ENCODE measurements around the gene TRPV6.

TRPV6 gene

GRCh38 chr7:142906643-142907042 is 21.1 kb upstream of the TRPV6 start:
- no peak for DNase-seq

GRCh38 chr7:142905759-142906158 is 20.2 kb upstream of the TRPV6 start:
- DNase-seq, result no peak

GRCh38 chr7:142904128-142904527 is 18.6 kb upstream of the TRPV6 start:
- no peak for DNase-seq

- no peak for DNase-seq
Observed at GRCh38 chr7:142901426-142902259, 16.1 kb upstream of the TRPV6 start.

- no peak for DNase-seq
Observed at GRCh38 chr7:142899661-142900060, 14.1 kb upstream of the TRPV6 start.

- no peak for DNase-seq
Observed at GRCh38 chr7:142898377-142899170, 13.0 kb upstream of the TRPV6 start.

- no peak for DNase-seq
Observed at GRCh38 chr7:142897691-142898090, 12.1 kb upstream of the TRPV6 start.

- no peak for DNase-seq
Observed at GRCh38 chr7:142896741-142897379, 11.3 kb upstream of the TRPV6 start.

- DNase-seq, result no peak
Observed at GRCh38 chr7:142896151-142896550, 10.6 kb upstream of the TRPV6 start.

- DNase-seq, result no peak
Observed at GRCh38 chr7:142894985-142895593, 9.5 kb upstream of the TRPV6 start.

GRCh38 chr7:142894112-142894984 is 8.8 kb upstream of the TRPV6 start:
- DNase-seq, result no peak

- no peak for DNase-seq
Observed at GRCh38 chr7:142892951-142893350, 7.4 kb upstream of the TRPV6 start.

- no peak for DNase-seq
Observed at GRCh38 chr7:142891490-142892082, 6.0 kb upstream of the TRPV6 start.

- no peak for DNase-seq
Observed at GRCh38 chr7:142890874-142891485, 5.4 kb upstream of the TRPV6 start.

- no peak for DNase-seq
Observed at GRCh38 chr7:142889816-142890215, 4.3 kb upstream of the TRPV6 start.

GRCh38 chr7:142887282-142888015 is 1.9 kb upstream of the TRPV6 start:
- DNase-seq, result no peak

- no peak for DNase-seq
Observed at GRCh38 chr7:142886866-142887265, 1.3 kb upstream of the TRPV6 start.

GRCh38 chr7:142884286-142884640 is 1.3 kb downstream of the TRPV6 start:
- DNase-seq, result no peak

- DNase-seq, result no peak
Observed at GRCh38 chr7:142883571-142884285, 1.8 kb downstream of the TRPV6 start.

GRCh38 chr7:142883145-142883544 is 2.4 kb downstream of the TRPV6 start:
- no peak for DNase-seq

All from EL (cell line).